Uterus (tissue), 2 donors: ENCODE measurements around the gene CRTC2.

Source experiments
- CTCF ChIP-seq, 4 experiments: fragments of 200-600 bp in 2 of 4; fragments of 450-650 bp in 2 of 4; sonication (generic) in 2 of 4; IDR thresholded peaks; one replicate each; pipeline ENCODE4 v1.5.1; 2016 to 2019; ENCODE audit warnings: antibody characterized with exemption in 4 of 4, mild to moderate bottlenecking in 2 of 4, moderate library complexity in 1 of 4
- POLR2A ChIP-seq, 2 donors: fragments of 450-650 bp; IDR thresholded peaks; one replicate each; pipeline ENCODE4 v1.6.1; 2016; ENCODE audit warnings: antibody characterized with exemption in 2 of 2, mild to moderate bottlenecking in 1 of 2, moderate library complexity in 1 of 2

- TF ChIP-seq CTCF (IDR thresholded peaks at IDR 0.05) (no peak), POLR2A (IDR thresholded peaks at IDR 0.05) (no peak)
Observed at GRCh38 chr1:153940756-153941155, 17.7 kb downstream of the CRTC2 start.
